Astrocyte of the spinal cord (primary cell): ENCODE results near the gene RASD1.

Source experiments
- DNase-seq: peaks from one replicate; pipeline ENCODE4 v3.0.0; 2011; ENCODE audit warnings: low read depth, low spot score
- H3K4me3 ChIP-seq: 2 replicates; pipeline ENCODE4 v1.5.1; 2011; ENCODE audit warnings: low read depth, mild to moderate bottlenecking, low read length, moderate library complexity
- CTCF ChIP-seq: IDR thresholded peaks from 2 replicates; pipeline ENCODE4 v1.5.1; 2012; ENCODE audit warnings: low read depth, mild to moderate bottlenecking, low read length, inconsistent platforms
- in situ Hi-C: cut with HindIII; loops from 2 replicates; pipeline ENCODE4 v1.10.0; 2017; ENCODE audit warnings: low sequenced_read_pairs

The RASD1 gene

GRCh38 chr17:17472333-17472920 is 23.8 kb downstream of the RASD1 start:
- no peak for TF ChIP-seq CTCF
- DNase-seq, result no peak
- in situ Hi-C loops, result no loop called here
- no peak overlapping the region for H3K4me3 ChIP-seq

- TF ChIP-seq CTCF, result no peak
- H3K4me3 ChIP-seq, result no peak overlapping the region
- in situ Hi-C loops, result no loop called here
- no peak for DNase-seq
Measured at GRCh38 chr17:17469996-17470395, 26.2 kb downstream of the RASD1 start.

- in situ Hi-C loops, result no loop called here
- DNase-seq, result no peak
- no peak overlapping the region for H3K4me3 ChIP-seq
- no peak for TF ChIP-seq CTCF
Measured at GRCh38 chr17:17469358-17469757, 26.8 kb downstream of the RASD1 start.

- no peak for DNase-seq
- in situ Hi-C loops, result no loop called here
- no peak overlapping the region for H3K4me3 ChIP-seq
- TF ChIP-seq CTCF, result no peak
Measured at GRCh38 chr17:17468217-17469010, 27.8 kb downstream of the RASD1 start.

- TF ChIP-seq CTCF, result no peak
- H3K4me3 ChIP-seq, result no peak overlapping the region
- no peak for DNase-seq
- in situ Hi-C loops, result no loop called here
Measured at GRCh38 chr17:17467720-17468119, 28.5 kb downstream of the RASD1 start.

- H3K4me3 ChIP-seq, result no peak overlapping the region
- no peak for DNase-seq
- no peak for TF ChIP-seq CTCF
- in situ Hi-C loops, result no loop called here
Measured at GRCh38 chr17:17467016-17467415, 29.2 kb downstream of the RASD1 start.
